ENCODE measurements around the gene CNGB1.

Gene CNGB1

GRCh38 chr16:57889960-57890751 is 80.8 kb downstream of the CNGB1 start:
- TF ChIP-seq CTCF (IDR thresholded peaks at IDR 0.05; ENCODE audit: extremely low read depth, missing control alignments) = no peak
- no peak for DNase-seq (ENCODE audit: low spot score)

- DNase-seq (ENCODE audit: low spot score) = no peak
- no peak for TF ChIP-seq CTCF (IDR thresholded peaks at IDR 0.05; ENCODE audit: extremely low read depth, missing control alignments)
These were observed 81.4 kb downstream of the CNGB1 start for GRCh38 chr16:57889522-57889921.

- DNase-seq (ENCODE audit: low spot score) = no peak
- no peak for TF ChIP-seq CTCF (IDR thresholded peaks at IDR 0.05; ENCODE audit: extremely low read depth, missing control alignments)
These were observed 81.8 kb downstream of the CNGB1 start for GRCh38 chr16:57889111-57889510.

GRCh38 chr16:57888128-57888527 is 82.8 kb downstream of the CNGB1 start:
- no peak for TF ChIP-seq CTCF (IDR thresholded peaks at IDR 0.05; ENCODE audit: extremely low read depth, missing control alignments)
- no peak for DNase-seq (ENCODE audit: low spot score)

- no peak for DNase-seq (ENCODE audit: low spot score)
- TF ChIP-seq CTCF (IDR thresholded peaks at IDR 0.05; ENCODE audit: extremely low read depth, missing control alignments) = no peak
These were observed 83.2 kb downstream of the CNGB1 start for GRCh38 chr16:57887711-57888110.

GRCh38 chr16:57886427-57886826 is 84.5 kb downstream of the CNGB1 start:
- TF ChIP-seq CTCF (IDR thresholded peaks at IDR 0.05; ENCODE audit: extremely low read depth, missing control alignments) = no peak
- DNase-seq (ENCODE audit: low spot score) = no peak

- DNase-seq (ENCODE audit: low spot score) = no peak
- TF ChIP-seq CTCF (IDR thresholded peaks at IDR 0.05; ENCODE audit: extremely low read depth, missing control alignments) = no peak
These were observed 86.2 kb downstream of the CNGB1 start for GRCh38 chr16:57884655-57885133.

Data from GM20000 (cell line).